Activated CD4-positive, alpha-beta memory T cell treated with anti-CD3 and anti-CD28 coated beads, Interleukin-2, amount 10 ng/mL, durations not matched to agents 7 days and 5 days (primary cell): ENCODE results near the gene MYBPC1. TPM values are rescaled to one million over a fixed set of nuclear protein-coding genes. Genes with fewer than 3 reads are reported as not detected.
"Not testable (repeated sequence)": the region's sequence is repeated elsewhere in the genome, so short reads cannot be mapped to it uniquely, and the experiment has no call there.

ENCODE experiments used
- CTCF ChIA-PET: fragments of 350-600 bp; sonication (Branson Sonifier 250); formaldehyde crosslinking; loops from one replicate; lab custom pipeline; 2021; ENCODE audit warnings: antibody characterized with exemption, inconsistent platforms; lab: Charles Lee
- POLR2A ChIA-PET: fragments of 350-600 bp; sonication (Branson Sonifier 250); formaldehyde crosslinking; loops from one replicate; lab custom pipeline; 2021; ENCODE audit warnings: antibody characterized with exemption; lab: Charles Lee
- DNase-seq: peaks from one replicate; pipeline ENCODE4 v3.0.0-alpha.2; 2020
- H3K27ac Mint-ChIP-seq: one replicate; pipeline ENCODE4 v1.8.0; 2021; ENCODE audit warnings: mild to moderate bottlenecking, mixed read lengths
- H3K27me3 Mint-ChIP-seq: one replicate; pipeline ENCODE4 v1.8.0; 2021; ENCODE audit warnings: mixed read lengths
- H3K36me3 Mint-ChIP-seq: one replicate; pipeline ENCODE4 v1.8.0; 2021; ENCODE audit warnings: low read depth, mixed read lengths
- H3K4me1 Mint-ChIP-seq: one replicate; pipeline ENCODE4 v1.8.0; 2021; ENCODE audit warnings: mixed read lengths
- H3K4me3 Mint-ChIP-seq: one replicate; pipeline ENCODE4 v1.8.0; 2021; ENCODE audit warnings: mild to moderate bottlenecking, mixed read lengths
- H3K9me3 Mint-ChIP-seq: one replicate; pipeline ENCODE4 v1.8.0; 2021; ENCODE audit warnings: mixed read lengths
- total RNA-seq, 2 experiments: library from RNA; stranded (reverse); gene quantifications; one replicate each; pipeline ENCODE4 v1.2.3, GENCODE V29; 2021

Gene MYBPC1
- total RNA-seq, 2 experiments from 2014 or later: not detected

- peaks cover 17% of the 10 kb centered on the region for H3K4me1 Mint-ChIP-seq
- CTCF ChIA-PET: no interaction called here
- H3K36me3 Mint-ChIP-seq: no peaks in the 10 kb centered on the region
- POLR2A ChIA-PET: no interaction called here
- no peaks in the 10 kb centered on the region for H3K27me3 Mint-ChIP-seq
- H3K27ac Mint-ChIP-seq: no peak overlapping the region
- no peak overlapping the region for H3K4me3 Mint-ChIP-seq
- DNase-seq: no peak
- H3K9me3 Mint-ChIP-seq: no peaks in the 10 kb centered on the region
Observed at GRCh38 chr12:101713059-101713682, 118.4 kb downstream of the MYBPC1 start.

GRCh38 chr12:101713930-101714329 lies 119.2 kb downstream of the MYBPC1 start:
- Mint-ChIP-seq H3K27me3 (no peaks in the 10 kb centered on the region), H3K27ac (no peak overlapping the region), H3K4me3 (no peak overlapping the region), H3K36me3 (no peaks in the 10 kb centered on the region), H3K9me3 (no peaks in the 10 kb centered on the region), H3K4me1 (peaks cover 16% of the 10 kb centered on the region)
- CTCF ChIA-PET: no interaction called here
- POLR2A ChIA-PET: no interaction called here
- no peak for DNase-seq

- POLR2A ChIA-PET: interaction anchor here (1.3 kb wide), 1 partner anchor 17 kb away, joined by 4 read pairs; the partner anchor contains the start of gene CHPT1
- no peak for DNase-seq
- Mint-ChIP-seq H3K9me3 (no peaks in the 10 kb centered on the region), H3K27me3 (no peaks in the 10 kb centered on the region), H3K4me3 (no peak overlapping the region), H3K4me1 (peaks cover 7% of the 10 kb centered on the region), H3K36me3 (no peaks in the 10 kb centered on the region), H3K27ac (no peak overlapping the region)
- CTCF ChIA-PET: no interaction called here
Observed at GRCh38 chr12:101714877-101715444, 120.2 kb downstream of the MYBPC1 start.

GRCh38 chr12:101719566-101719965 lies 124.8 kb downstream of the MYBPC1 start:
- POLR2A ChIA-PET: no interaction called here
- no peaks in the 10 kb centered on the region for H3K9me3 Mint-ChIP-seq

GRCh38 chr12:101720118-101720517 lies 125.3 kb downstream of the MYBPC1 start:
- H3K27ac Mint-ChIP-seq: no peak overlapping the region
- no peaks in the 10 kb centered on the region for H3K4me1 Mint-ChIP-seq
- peaks cover 5% of the 10 kb centered on the region for H3K36me3 Mint-ChIP-seq
- H3K9me3 Mint-ChIP-seq: no peaks in the 10 kb centered on the region
- no peak overlapping the region for H3K4me3 Mint-ChIP-seq
- H3K27me3 Mint-ChIP-seq: no peaks in the 10 kb centered on the region
- ChIA-PET POLR2A (no interaction called here), CTCF (no interaction called here)
- no peak for DNase-seq

More at GRCh38 chr12:101719566-101719965, 124.8 kb downstream of the MYBPC1 start:
- no peak for DNase-seq
- Mint-ChIP-seq H3K27me3 (no peaks in the 10 kb centered on the region), H3K4me1 (no peaks in the 10 kb centered on the region), H3K4me3 (no peak overlapping the region), H3K36me3 (peaks cover 3% of the 10 kb centered on the region), H3K27ac (no peak overlapping the region)
- CTCF ChIA-PET: no interaction called here

- POLR2A ChIA-PET: no interaction called here
- no peaks in the 10 kb centered on the region for H3K9me3 Mint-ChIP-seq
- H3K4me3 Mint-ChIP-seq: no peak overlapping the region
- peaks cover 15% of the 10 kb centered on the region for H3K36me3 Mint-ChIP-seq
- no peaks in the 10 kb centered on the region for H3K27me3 Mint-ChIP-seq
- peaks cover 8% of the 10 kb centered on the region for H3K4me1 Mint-ChIP-seq
- no peak for DNase-seq
- CTCF ChIA-PET: interaction anchor here (0.7 kb wide), 1 partner anchor 24 kb away, joined by 4 read pairs; no protein-coding TSS in a partner anchor
- H3K27ac Mint-ChIP-seq: no peak overlapping the region
Observed at GRCh38 chr12:101722392-101722791, 127.6 kb downstream of the MYBPC1 start.

GRCh38 chr12:101727098-101727497 lies 132.3 kb downstream of the MYBPC1 start:
- H3K9me3 Mint-ChIP-seq: no peaks in the 10 kb centered on the region
- CTCF ChIA-PET: no interaction called here
- peaks cover 20% of the 10 kb centered on the region for H3K36me3 Mint-ChIP-seq
- POLR2A ChIA-PET: no interaction called here
- no peak overlapping the region for H3K27ac Mint-ChIP-seq
- no peak for DNase-seq
- H3K4me1 Mint-ChIP-seq: peaks cover 8% of the 10 kb centered on the region
- H3K27me3 Mint-ChIP-seq: no peaks in the 10 kb centered on the region
- no peak overlapping the region for H3K4me3 Mint-ChIP-seq

- CTCF ChIA-PET: no interaction called here
- peaks cover 25% of the 10 kb centered on the region for H3K36me3 Mint-ChIP-seq
- peaks cover 8% of the 10 kb centered on the region for H3K4me1 Mint-ChIP-seq
- no peaks in the 10 kb centered on the region for H3K9me3 Mint-ChIP-seq
- no peak overlapping the region for H3K4me3 Mint-ChIP-seq
- POLR2A ChIA-PET: no interaction called here
- H3K27ac Mint-ChIP-seq: no peak overlapping the region
- no peak for DNase-seq
- no peaks in the 10 kb centered on the region for H3K27me3 Mint-ChIP-seq
Observed at GRCh38 chr12:101729842-101730241, 135.1 kb downstream of the MYBPC1 start.

GRCh38 chr12:101732318-101732717 lies 137.5 kb downstream of the MYBPC1 start:
- no peaks in the 10 kb centered on the region for H3K9me3 Mint-ChIP-seq
- ChIA-PET POLR2A (no interaction called here), CTCF (no interaction called here)
- H3K36me3 Mint-ChIP-seq: peaks cover 14% of the 10 kb centered on the region
- no peaks in the 10 kb centered on the region for H3K27me3 Mint-ChIP-seq
- DNase-seq: no peak
- no peak overlapping the region for H3K4me3 Mint-ChIP-seq
- no peaks in the 10 kb centered on the region for H3K4me1 Mint-ChIP-seq
- H3K27ac Mint-ChIP-seq: no peak overlapping the region

- H3K27me3 Mint-ChIP-seq: no peaks in the 10 kb centered on the region
- H3K27ac Mint-ChIP-seq: no peak overlapping the region
- H3K4me3 Mint-ChIP-seq: no peak overlapping the region
- H3K9me3 Mint-ChIP-seq: no peaks in the 10 kb centered on the region
- peaks cover 14% of the 10 kb centered on the region for H3K36me3 Mint-ChIP-seq
- POLR2A ChIA-PET: no interaction called here
- DNase-seq: no peak
- CTCF ChIA-PET: interaction anchor here (0.6 kb wide), 1 partner anchor 15 kb away, joined by 5 read pairs; no protein-coding TSS in a partner anchor
- H3K4me1 Mint-ChIP-seq: no peaks in the 10 kb centered on the region
Observed at GRCh38 chr12:101733166-101733565, 138.4 kb downstream of the MYBPC1 start.

- H3K36me3 Mint-ChIP-seq: peaks cover 18% of the 10 kb centered on the region
- H3K4me3 Mint-ChIP-seq, H3K27ac Mint-ChIP-seq, H3K9me3 Mint-ChIP-seq, H3K4me1 Mint-ChIP-seq, DNase-seq, H3K27me3 Mint-ChIP-seq, CTCF ChIA-PET, POLR2A ChIA-PET: not testable (repeated sequence)
Observed at GRCh38 chr12:101734482-101734881, 139.7 kb downstream of the MYBPC1 start.
